Esophagus muscularis mucosa (tissue), 3 donors: ENCODE measurements around the gene PRXL2B.

Experiments
- POLR2A ChIP-seq: fragments of 450-650 bp; IDR thresholded peaks from one replicate; pipeline ENCODE4 v1.6.1; 2017; ENCODE audit warnings: antibody characterized with exemption, moderate library complexity, mild to moderate bottlenecking, low read depth
- POLR2AphosphoS5 ChIP-seq, 2 donors: sonication (generic); formaldehyde crosslinking; IDR thresholded peaks; one replicate each; pipeline ENCODE4 v1.6.1; 2017; ENCODE audit warnings: antibody characterized with exemption in 2 of 2
- TF ChIP-seq, protein P1 (sequence below), 3 experiments: fragments of 200-600 bp in 2 of 3; fragments of 450-650 bp in 1 of 3; sonication (generic) in 2 of 3; IDR thresholded peaks; one replicate each; pipeline ENCODE4 v1.5.1; 2017 to 2019; ENCODE audit warnings: antibody characterized with exemption in 3 of 3, mild to moderate bottlenecking in 2 of 3, moderate library complexity in 1 of 3

DNA sequence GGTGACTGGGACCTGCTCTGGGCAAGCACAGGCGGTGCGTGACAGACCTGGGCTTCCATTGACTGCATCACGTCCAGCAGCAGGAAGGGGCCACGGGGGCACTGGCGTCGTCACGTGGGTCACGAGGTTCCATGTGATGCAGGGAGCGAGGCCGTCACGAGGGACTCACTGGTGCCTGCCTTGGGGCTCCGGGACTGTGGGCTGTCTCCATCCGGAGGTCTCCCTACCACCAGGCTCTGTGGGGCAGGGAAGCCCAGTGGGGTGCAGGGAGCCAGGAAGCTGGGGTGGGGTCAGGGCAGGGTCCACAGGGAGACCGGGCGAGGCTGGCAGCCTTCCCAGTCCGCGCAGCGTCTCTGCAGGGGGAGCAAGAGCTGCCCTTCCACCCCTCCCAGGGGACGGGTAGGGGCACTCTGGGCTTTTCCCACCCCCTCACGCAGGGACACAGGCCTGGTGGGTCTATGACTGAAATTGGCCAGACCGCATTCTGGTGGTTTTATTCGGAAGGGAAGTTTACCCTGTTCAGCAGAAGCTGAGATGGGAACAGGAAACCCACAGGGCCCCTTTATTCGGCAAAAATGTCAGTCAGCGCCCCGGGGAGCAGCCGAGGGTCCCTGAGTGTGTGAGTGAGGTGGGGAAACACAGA lies 30.8 kb upstream of the PRXL2B start:
- TF ChIP-seq, protein P1, sequence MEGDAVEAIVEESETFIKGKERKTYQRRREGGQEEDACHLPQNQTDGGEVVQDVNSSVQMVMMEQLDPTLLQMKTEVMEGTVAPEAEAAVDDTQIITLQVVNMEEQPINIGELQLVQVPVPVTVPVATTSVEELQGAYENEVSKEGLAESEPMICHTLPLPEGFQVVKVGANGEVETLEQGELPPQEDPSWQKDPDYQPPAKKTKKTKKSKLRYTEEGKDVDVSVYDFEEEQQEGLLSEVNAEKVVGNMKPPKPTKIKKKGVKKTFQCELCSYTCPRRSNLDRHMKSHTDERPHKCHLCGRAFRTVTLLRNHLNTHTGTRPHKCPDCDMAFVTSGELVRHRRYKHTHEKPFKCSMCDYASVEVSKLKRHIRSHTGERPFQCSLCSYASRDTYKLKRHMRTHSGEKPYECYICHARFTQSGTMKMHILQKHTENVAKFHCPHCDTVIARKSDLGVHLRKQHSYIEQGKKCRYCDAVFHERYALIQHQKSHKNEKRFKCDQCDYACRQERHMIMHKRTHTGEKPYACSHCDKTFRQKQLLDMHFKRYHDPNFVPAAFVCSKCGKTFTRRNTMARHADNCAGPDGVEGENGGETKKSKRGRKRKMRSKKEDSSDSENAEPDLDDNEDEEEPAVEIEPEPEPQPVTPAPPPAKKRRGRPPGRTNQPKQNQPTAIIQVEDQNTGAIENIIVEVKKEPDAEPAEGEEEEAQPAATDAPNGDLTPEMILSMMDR (IDR thresholded peaks at IDR 0.05), result no peak
- TF ChIP-seq POLR2AphosphoS5 (IDR thresholded peaks at IDR 0.05), result peak; percentile 87 to 95
- TF ChIP-seq POLR2A, result peak; percentile 61
